C4-2B (cell line): Measurements from ENCODE around the gene RWDD1.

ENCODE experiments used
- CTCF ChIP-seq: fragments of 450-650 bp; conservative IDR thresholded peaks from 2 replicates; pipeline ENCODE4 v1.5.1; 2017; ENCODE audit warnings: mild to moderate bottlenecking
- ZFX ChIP-seq: fragments of 450-650 bp; IDR thresholded peaks from 2 replicates; pipeline ENCODE4 v1.6.1; 2017

- TF ChIP-seq CTCF (no peak), ZFX (no peak)
Measured at GRCh38 chr6:116562614-116563013, 8.7 kb upstream of the RWDD1 start.
